IPS DF 6.9 (cell line): ENCODE measurements around the gene CDYL.

ENCODE experiments used
- DNase-seq: peaks from one replicate; pipeline ENCODE4 v3.0.0-alpha.2; 2013; ENCODE audit warnings: low read depth, low spot score
- H3K27ac ChIP-seq: one replicate; pipeline ENCODE4 v1.5.1; 2013; ENCODE audit warnings: low read length, control low read depth
- H3K27me3 ChIP-seq: 2 replicates; pipeline ENCODE4 v1.6.1; 2013; ENCODE audit warnings: mild to moderate bottlenecking, low read length; ENCODE audit not compliant: control insufficient read depth, insufficient read depth
- H3K36me3 ChIP-seq: 2 replicates; pipeline ENCODE4 v1.6.1; 2013; ENCODE audit warnings: low read length; ENCODE audit not compliant: control insufficient read depth, insufficient read depth
- H3K4me1 ChIP-seq: 2 replicates; pipeline ENCODE4 v1.6.1; 2013; ENCODE audit warnings: low read length; ENCODE audit not compliant: control insufficient read depth, insufficient read depth
- H3K4me3 ChIP-seq: 2 replicates; pipeline ENCODE4 v1.5.1; 2013; ENCODE audit warnings: mild to moderate bottlenecking, low read length
- H3K9me3 ChIP-seq: 2 replicates; pipeline ENCODE4 v1.6.1; 2013; ENCODE audit warnings: low read length, inconsistent platforms; ENCODE audit not compliant: control insufficient read depth, insufficient read depth
- WGBS: extraction: QIAGEN DNeasy Blood & Tissue Kit; methylation state at CpG from one replicate; pipeline ENCODE4 v1.1.7; 2013; ENCODE audit warnings: mixed read lengths, missing lambda C conversion rate; ENCODE audit not compliant: insufficient read length, insufficient coverage; 5-methylcytosine and 5-hydroxymethylcytosine counted together

The CDYL gene

GRCh38 chr6:4781967-4782575 lies 5.9 kb downstream of the CDYL start:
- H3K27me3 ChIP-seq = peaks cover 12% of the 10 kb centered on the region
- H3K4me1 ChIP-seq = peaks cover 9% of the 10 kb centered on the region
- no CpG with 5 or more reads among the region's 9 CpGs for WGBS
- no peaks in the 10 kb centered on the region for H3K9me3 ChIP-seq
- no peak overlapping the region for H3K27ac ChIP-seq
- DNase-seq = no peak
- H3K4me3 ChIP-seq = no peak overlapping the region
- no peaks in the 10 kb centered on the region for H3K36me3 ChIP-seq

- Histone ChIP-seq H3K36me3 (no peaks in the 10 kb centered on the region), H3K27ac (no peak overlapping the region), H3K27me3 (no peaks in the 10 kb centered on the region), H3K9me3 (no peaks in the 10 kb centered on the region), H3K4me3 (no peak overlapping the region), H3K4me1 (peaks cover 17% of the 10 kb centered on the region)
- DNase-seq = no peak
- no CpG with 5 or more reads among the region's 7 CpGs for WGBS
Observed at GRCh38 chr6:4786996-4787395, 10.8 kb downstream of the CDYL start.

- H3K4me1 ChIP-seq = peaks cover 17% of the 10 kb centered on the region
- no peak for DNase-seq
- no CpG with 5 or more reads among the region's 6 CpGs for WGBS
- no peaks in the 10 kb centered on the region for H3K36me3 ChIP-seq
- no peak overlapping the region for H3K27ac ChIP-seq
- H3K4me3 ChIP-seq = no peak overlapping the region
- H3K27me3 ChIP-seq = no peaks in the 10 kb centered on the region
- no peaks in the 10 kb centered on the region for H3K9me3 ChIP-seq
Observed at GRCh38 chr6:4788482-4788881, 12.3 kb downstream of the CDYL start.

GRCh38 chr6:4788953-4789584 lies 12.9 kb downstream of the CDYL start:
- WGBS = no CpG with 5 or more reads among the region's 16 CpGs
- Histone ChIP-seq H3K27ac (no peak overlapping the region), H3K4me3 (no peak overlapping the region), H3K4me1 (peaks cover 17% of the 10 kb centered on the region), H3K27me3 (no peaks in the 10 kb centered on the region), H3K9me3 (no peaks in the 10 kb centered on the region), H3K36me3 (no peaks in the 10 kb centered on the region)
- DNase-seq = no peak

- Histone ChIP-seq H3K27me3 (no peaks in the 10 kb centered on the region), H3K36me3 (no peaks in the 10 kb centered on the region), H3K27ac (no peak overlapping the region), H3K4me1 (peaks cover 15% of the 10 kb centered on the region), H3K9me3 (no peaks in the 10 kb centered on the region), H3K4me3 (no peak overlapping the region)
- no peak for DNase-seq
- WGBS = no CpG with 5 or more reads among the region's 5 CpGs
Observed at GRCh38 chr6:4790158-4790899, 14.1 kb downstream of the CDYL start.

- WGBS = no CpG with 5 or more reads among the region's 15 CpGs
- H3K4me3 ChIP-seq = no peak overlapping the region
- H3K4me1 ChIP-seq = peaks cover 3% of the 10 kb centered on the region
- no peaks in the 10 kb centered on the region for H3K27me3 ChIP-seq
- H3K36me3 ChIP-seq = no peaks in the 10 kb centered on the region
- DNase-seq = no peak
- H3K9me3 ChIP-seq = no peaks in the 10 kb centered on the region
- no peak overlapping the region for H3K27ac ChIP-seq
Observed at GRCh38 chr6:4794140-4794707, 18.0 kb downstream of the CDYL start.

GRCh38 chr6:4797587-4797986 lies 21.4 kb downstream of the CDYL start:
- no peak overlapping the region for H3K27ac ChIP-seq
- no peak for DNase-seq
- no peaks in the 10 kb centered on the region; the same call in 1 of the 2 replicates for H3K4me1 ChIP-seq
- H3K36me3 ChIP-seq = no peaks in the 10 kb centered on the region
- WGBS = no CpG with 5 or more reads among the region's 2 CpGs
- no peak overlapping the region for H3K4me3 ChIP-seq
- H3K27me3 ChIP-seq = no peaks in the 10 kb centered on the region
- H3K9me3 ChIP-seq = no peaks in the 10 kb centered on the region

GRCh38 chr6:4799912-4800311 lies 23.7 kb downstream of the CDYL start:
- DNase-seq = no peak
- H3K36me3 ChIP-seq = no peaks in the 10 kb centered on the region
- H3K27me3 ChIP-seq = no peaks in the 10 kb centered on the region
- no peak overlapping the region for H3K27ac ChIP-seq
- WGBS = no CpG with 5 or more reads among the region's 3 CpGs
- H3K9me3 ChIP-seq = no peaks in the 10 kb centered on the region
- H3K4me3 ChIP-seq = no peak overlapping the region
- H3K4me1 ChIP-seq = peaks cover 3% of the 10 kb centered on the region

GRCh38 chr6:4800662-4801061 lies 24.5 kb downstream of the CDYL start:
- WGBS = no CpG with 5 or more reads among the region's 3 CpGs
- Histone ChIP-seq H3K9me3 (no peaks in the 10 kb centered on the region), H3K4me1 (peaks cover 3% of the 10 kb centered on the region), H3K27me3 (no peaks in the 10 kb centered on the region), H3K27ac (no peak overlapping the region), H3K36me3 (no peaks in the 10 kb centered on the region), H3K4me3 (no peak overlapping the region)
- no peak for DNase-seq

GRCh38 chr6:4801491-4802110 lies 25.4 kb downstream of the CDYL start:
- Histone ChIP-seq H3K4me3 (no peak overlapping the region), H3K27me3 (no peaks in the 10 kb centered on the region), H3K27ac (no peak overlapping the region), H3K4me1 (peaks cover 6% of the 10 kb centered on the region), H3K9me3 (no peaks in the 10 kb centered on the region), H3K36me3 (no peaks in the 10 kb centered on the region)
- DNase-seq = no peak
- WGBS = no CpG with 5 or more reads among the region's 3 CpGs
